ENCODE data around the gene GPR101.
"Not testable (repeated sequence)": the region's sequence is repeated elsewhere in the genome, so short reads cannot be mapped to it uniquely, and the experiment has no call there.

GPR101 gene

GRCh38 chrX:137025930-137026329 lies 7.9 kb downstream of the GPR101 start:
- no peak for DNase-seq

DNA sequence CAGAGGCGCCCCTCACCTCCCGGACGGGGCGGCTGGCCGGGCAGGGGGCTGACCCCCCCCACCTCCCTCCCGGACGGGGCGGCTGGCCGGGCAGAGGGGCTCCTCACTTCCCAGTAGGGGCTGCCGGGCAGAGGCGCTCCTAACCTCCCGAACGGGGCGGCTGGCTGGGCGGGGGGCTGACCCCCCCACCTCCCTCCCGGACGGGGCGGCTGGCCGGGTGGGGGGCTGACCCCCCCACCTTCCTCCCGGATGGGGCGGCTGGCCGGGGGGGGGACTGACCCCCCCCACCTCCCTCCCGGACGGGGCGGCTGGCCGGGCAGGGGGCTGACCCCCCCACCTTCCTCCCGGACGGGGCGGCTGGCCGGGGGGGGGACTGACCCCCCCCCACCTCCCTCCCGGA lies 33.6 kb downstream of the GPR101 start:
- DNase-seq: not testable (repeated sequence)

GRCh38 chrX:136999024-136999423 lies 34.8 kb downstream of the GPR101 start:
- DNase-seq: no peak
